Jurkat, Clone E6-1 (cell line): ENCODE data around the gene TBC1D22A.

Source experiments
- DNase-seq: peaks from one replicate; pipeline ENCODE4 v3.0.0-alpha.2; 2011; ENCODE audit warnings: low read depth, low spot score
- H3K4me3 ChIP-seq: 2 replicates; pipeline ENCODE4 v1.5.1; 2011; ENCODE audit warnings: mild to moderate bottlenecking, low read length, control low read depth, moderate library complexity

Gene TBC1D22A

GRCh38 chr22:47098554-47098953, 336.1 kb downstream of the TBC1D22A start:
- H3K4me3 ChIP-seq = no peak overlapping the region
- DNase-seq = no peak

- DNase-seq = no peak
- H3K4me3 ChIP-seq = no peak overlapping the region
These were observed 337.6 kb downstream of the TBC1D22A start for GRCh38 chr22:47100019-47100418.

- no peak overlapping the region for H3K4me3 ChIP-seq
- DNase-seq = no peak
These were observed 338.3 kb downstream of the TBC1D22A start for GRCh38 chr22:47100646-47101200.

GRCh38 chr22:47101321-47101885, 339.0 kb downstream of the TBC1D22A start:
- no peak for DNase-seq

GRCh38 chr22:47102081-47102480, 339.6 kb downstream of the TBC1D22A start:
- H3K4me3 ChIP-seq = no peak overlapping the region
- DNase-seq = no peak

More at GRCh38 chr22:47101321-47101885, 339.0 kb downstream of the TBC1D22A start:
- no peak overlapping the region for H3K4me3 ChIP-seq

GRCh38 chr22:47102648-47103047, 340.2 kb downstream of the TBC1D22A start:
- no peak overlapping the region for H3K4me3 ChIP-seq
- DNase-seq = no peak

- H3K4me3 ChIP-seq = no peak overlapping the region
- DNase-seq = no peak
These were observed 342.6 kb downstream of the TBC1D22A start for GRCh38 chr22:47105085-47105484.

GRCh38 chr22:47106806-47107205, 344.4 kb downstream of the TBC1D22A start:
- DNase-seq = no peak
- no peak overlapping the region for H3K4me3 ChIP-seq

- DNase-seq = no peak
These were observed 345.0 kb downstream of the TBC1D22A start for GRCh38 chr22:47107431-47107830.

GRCh38 chr22:47110817-47111443, 348.5 kb downstream of the TBC1D22A start:
- DNase-seq = no peak
- no peak overlapping the region for H3K4me3 ChIP-seq

More at GRCh38 chr22:47107431-47107830, 345.0 kb downstream of the TBC1D22A start:
- no peak overlapping the region for H3K4me3 ChIP-seq

- no peak for DNase-seq
- H3K4me3 ChIP-seq = no peak overlapping the region
These were observed 349.5 kb downstream of the TBC1D22A start for GRCh38 chr22:47111626-47112581.

GRCh38 chr22:47112582-47112965, 350.1 kb downstream of the TBC1D22A start:
- no peak overlapping the region for H3K4me3 ChIP-seq
- DNase-seq = no peak

GRCh38 chr22:47112994-47113852, 350.8 kb downstream of the TBC1D22A start:
- DNase-seq = no peak
- no peak overlapping the region for H3K4me3 ChIP-seq

- no peak overlapping the region for H3K4me3 ChIP-seq
- DNase-seq = no peak
These were observed 351.5 kb downstream of the TBC1D22A start for GRCh38 chr22:47113853-47114415.

GRCh38 chr22:47114813-47115517, 352.5 kb downstream of the TBC1D22A start:
- H3K4me3 ChIP-seq = no peak overlapping the region
- no peak for DNase-seq

- DNase-seq = no peak
- H3K4me3 ChIP-seq = no peak overlapping the region
These were observed 353.1 kb downstream of the TBC1D22A start for GRCh38 chr22:47115518-47115890.

GRCh38 chr22:47115921-47116320, 353.5 kb downstream of the TBC1D22A start:
- DNase-seq = no peak

More at GRCh38 chr22:47115921-47116320, 353.5 kb downstream of the TBC1D22A start:
- H3K4me3 ChIP-seq = no peak overlapping the region
